Right renal cortex interstitium (tissue), 3 donors: ENCODE measurements around the gene DNAJC1. TPM values are rescaled to one million over a fixed set of nuclear protein-coding genes. Genes with fewer than 3 reads are reported as not detected.

Experiments used
- polyA plus RNA-seq, 3 donors: library from polyadenylated mRNA; unstranded; fragments of 120-200 nt; gene quantifications; one replicate each; pipeline ENCODE4 v1.2.1, GENCODE V29; 2013; ENCODE audit not compliant: insufficient read length in 3 of 3

The DNAJC1 gene
- polyA plus RNA-seq, 3 donors = 31.1 to 36.3 (median 32.8) TPM

Other genes with a start within 250 kb of the DNAJC1 start
- not detected for gene EBLN1, start 214.3 kb upstream of the DNAJC1 start, polyA plus RNA-seq